Measurements from ENCODE around the gene CACNA1H.

GRCh38 chr16:1245452-1246020, 92.6 kb downstream of the CACNA1H start:
- TF ChIP-seq SUZ12 (IDR thresholded peaks at IDR 0.05): no peak
- no peak for TF ChIP-seq SP1 (IDR thresholded peaks at IDR 0.05)
- no peak for TF ChIP-seq BHLHE40 (IDR thresholded peaks at IDR 0.05; ENCODE audit: borderline replicate concordance)
- TF ChIP-seq TARDBP (IDR thresholded peaks at IDR 0.05): no peak
- TF ChIP-seq ELF4 (IDR thresholded peaks at IDR 0.05): no peak
- TF ChIP-seq NFRKB (IDR thresholded peaks at IDR 0.05): no peak
- no peak for TF ChIP-seq FOXM1 (IDR thresholded peaks at IDR 0.05; ENCODE audit: borderline replicate concordance)
- no peak for TF ChIP-seq ARNT (IDR thresholded peaks at IDR 0.05)
